ENCODE results near the gene SCO1.

- TF ChIP-seq CTCF (IDR thresholded peaks at IDR 0.05; ENCODE audit: insufficient read depth, low read depth, low read length) (no peak), EZH2 (IDR thresholded peaks at IDR 0.05; ENCODE audit: insufficient read depth, low read length) (no peak)
Measured at GRCh38 chr17:10743316-10744009, 46.1 kb upstream of the SCO1 start.

All from astrocyte (in vitro differentiated cells and primary cell).